HEK293 (cell line): ENCODE data around the gene AP1B1.
A peak's percentile ranks its signal among the peaks of the same experiment; 100 is the strongest.
"Not testable (repeated sequence)": the region's sequence is repeated elsewhere in the genome, so short reads cannot be mapped to it uniquely, and the experiment has no call there.

Source experiments
- CTCF ChIA-PET: fragments of 350-600 bp; formaldehyde crosslinking; extraction: SDS; loops from one replicate; lab custom pipeline; 2021; ENCODE audit warnings: antibody characterized with exemption; lab: Yijun Ruan, JAX
- POLR2A ChIA-PET: fragments of 300-600 bp; formaldehyde crosslinking; extraction: SDS; loops from one replicate; lab custom pipeline; 2020; ENCODE audit warnings: antibody characterized with exemption, inconsistent platforms; lab: Yijun Ruan, JAX
- H3K27ac ChIP-seq: fragments of 200-500 bp; sonication (Bioruptor generic); 2 replicates; pipeline ENCODE4 v1.5.1; 2014; ENCODE audit warnings: low read depth, low read length, control low read depth, inconsistent platforms; ENCODE audit errors: extremely low read depth
- H3K36me3 ChIP-seq, 2 experiments: fragments of 200-500 bp in 1 of 2; sonication (Bioruptor generic) in 1 of 2; 1 replicate in 1 of 2; 2 replicates in 1 of 2; pipeline ENCODE4 v1.5.1; 2014 to 2017; ENCODE audit warnings: inconsistent platforms in 2 of 2, low read length in 2 of 2; ENCODE audit not compliant: control insufficient read depth in 2 of 2, insufficient read depth in 1 of 2
- H3K4me1 ChIP-seq: fragments of 200-500 bp; sonication (Bioruptor generic); 2 replicates; pipeline ENCODE4 v1.5.1; 2014; ENCODE audit warnings: mild to moderate bottlenecking, low read length, inconsistent platforms; ENCODE audit not compliant: control insufficient read depth, insufficient read depth
- H3K4me3 ChIP-seq: 2 replicates; pipeline ENCODE4 v1.5.1; 2011; ENCODE audit warnings: low read depth, mild to moderate bottlenecking, control low read depth, low read length, moderate library complexity
- H3K9me3 ChIP-seq: fragments of 200-500 bp; sonication (Bioruptor generic); 2 replicates; pipeline ENCODE4 v1.5.1; 2014; ENCODE audit warnings: low read depth, low read length, inconsistent platforms; ENCODE audit not compliant: control insufficient read depth, insufficient read depth
- FEZF1 ChIP-seq: fragments of 450-650 bp; formaldehyde crosslinking; IDR thresholded peaks from 2 replicates; pipeline ENCODE4 v1.5.1; 2016; ENCODE audit warnings: missing biosample characterization, missing genetic modification characterization
- ZBTB8A ChIP-seq: fragments of 450-650 bp; formaldehyde crosslinking; IDR thresholded peaks from 2 replicates; pipeline ENCODE4 v1.5.1; 2016; ENCODE audit warnings: missing biosample characterization, missing genetic modification characterization
- ZEB2 ChIP-seq: fragments of 450-650 bp; formaldehyde crosslinking; IDR thresholded peaks from 2 replicates; pipeline ENCODE4 v1.5.1; 2016; ENCODE audit warnings: missing biosample characterization, missing genetic modification characterization
- ZNF24 ChIP-seq: fragments of 450-650 bp; formaldehyde crosslinking; IDR thresholded peaks from 2 replicates; pipeline ENCODE4 v1.5.1; 2016; ENCODE audit warnings: missing biosample characterization, missing genetic modification characterization
- ZNF280C ChIP-seq: fragments of 450-650 bp; formaldehyde crosslinking; IDR thresholded peaks from 2 replicates; pipeline ENCODE4 v1.5.1; 2016; ENCODE audit warnings: missing biosample characterization, missing genetic modification characterization
- ZNF623 ChIP-seq: fragments of 450-650 bp; formaldehyde crosslinking; IDR thresholded peaks from 2 replicates; pipeline ENCODE4 v1.5.1; 2016; ENCODE audit warnings: missing biosample characterization, missing genetic modification characterization
- ZNF654 ChIP-seq: fragments of 450-650 bp; formaldehyde crosslinking; IDR thresholded peaks from 2 replicates; pipeline ENCODE4 v1.5.1; 2016; ENCODE audit warnings: low read depth, missing biosample characterization, missing genetic modification characterization
- TF ChIP-seq, protein P1 (sequence below): fragments of 450-650 bp; formaldehyde crosslinking; IDR thresholded peaks from 2 replicates; pipeline ENCODE4 v1.5.1; 2016; ENCODE audit warnings: missing biosample characterization, missing genetic modification characterization
- TF ChIP-seq, protein P2 (sequence below): fragments of 450-650 bp; formaldehyde crosslinking; IDR thresholded peaks from 2 replicates; pipeline ENCODE4 v1.5.1; 2017; ENCODE audit warnings: missing biosample characterization, missing genetic modification characterization
- TF ChIP-seq, protein P3 (sequence below): fragments of 450-650 bp; formaldehyde crosslinking; IDR thresholded peaks from 2 replicates; pipeline ENCODE4 v1.5.1; 2016; ENCODE audit warnings: missing biosample characterization, missing genetic modification characterization, low read depth

The AP1B1 gene

DNA sequence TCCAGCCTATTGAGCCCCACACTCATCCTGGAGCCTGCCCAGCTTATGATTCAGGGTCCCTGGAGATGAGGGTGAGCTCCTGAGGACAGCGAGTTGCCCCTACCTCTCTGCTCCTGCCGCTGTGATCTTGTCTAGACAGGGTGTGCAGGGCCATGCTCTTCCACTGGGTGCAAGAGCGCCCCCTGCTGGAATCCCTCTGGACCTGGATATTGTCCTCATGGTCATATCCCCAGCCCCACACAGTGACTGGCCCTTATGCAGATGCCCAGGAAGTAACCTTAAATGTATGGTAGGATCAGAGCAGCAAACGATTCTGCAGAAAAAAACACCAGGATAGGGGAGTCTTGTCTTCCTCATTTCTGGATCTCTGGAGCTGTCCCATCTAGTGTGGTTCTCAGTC is 24.4 kb upstream of the AP1B1 start:
- H3K9me3 ChIP-seq, result not testable (repeated sequence)

DNA sequence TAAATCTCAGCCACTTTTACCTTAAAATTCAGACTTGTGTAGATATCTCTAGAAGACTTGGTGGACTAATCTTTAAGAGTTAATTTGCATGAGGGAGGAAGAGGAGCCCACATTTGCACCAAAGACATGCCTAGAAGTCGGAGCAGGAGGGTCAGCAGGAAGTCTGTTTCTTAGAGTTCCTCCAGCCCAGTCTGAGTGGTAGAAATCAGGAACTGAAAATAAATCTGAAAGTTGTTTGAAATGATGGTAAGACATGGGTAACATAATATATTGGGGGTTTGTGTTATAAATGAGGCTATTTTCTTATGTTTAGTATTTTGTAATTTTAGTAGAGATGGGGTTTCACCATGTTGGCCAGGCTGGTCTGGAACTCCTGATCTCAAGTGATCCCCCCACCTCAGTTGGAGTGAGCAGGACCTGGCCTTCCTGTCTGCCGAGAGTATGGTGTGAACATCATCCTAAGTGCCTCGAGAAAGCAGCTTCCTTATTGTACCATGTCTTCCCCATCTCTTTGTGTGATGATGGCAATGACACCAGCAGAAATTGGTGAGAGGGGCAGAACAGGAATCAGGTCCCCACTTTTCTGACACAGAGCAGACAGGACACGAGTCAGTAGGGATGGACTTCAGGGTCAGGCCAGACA is 23.3 kb upstream of the AP1B1 start:
- CTCF ChIA-PET, result interaction anchor here (0.6 to 1.6 kb wide), 7 partner anchors 10 to 22 kb away, joined by 3 to 8 read pairs (median 4); no protein-coding TSS in a partner anchor
- H3K27ac ChIP-seq, H3K9me3 ChIP-seq, POLR2A ChIA-PET, H3K36me3 ChIP-seq, H3K4me1 ChIP-seq, H3K4me3 ChIP-seq: not testable (repeated sequence)

More for the DNA sequence above, 24.4 kb upstream of the AP1B1 start:
- H3K4me3 ChIP-seq, H3K4me1 ChIP-seq, H3K27ac ChIP-seq, H3K36me3 ChIP-seq, POLR2A ChIA-PET: not testable (repeated sequence)
- CTCF ChIA-PET, result interaction anchor here (0.6 to 1.6 kb wide), 21 partner anchors 8 to 626 kb away, joined by 3 to 8 read pairs (median 3); partner anchors contain the start of gene AP1B1
- TF ChIP-seq ZNF654, result peak; percentile 31

DNA sequence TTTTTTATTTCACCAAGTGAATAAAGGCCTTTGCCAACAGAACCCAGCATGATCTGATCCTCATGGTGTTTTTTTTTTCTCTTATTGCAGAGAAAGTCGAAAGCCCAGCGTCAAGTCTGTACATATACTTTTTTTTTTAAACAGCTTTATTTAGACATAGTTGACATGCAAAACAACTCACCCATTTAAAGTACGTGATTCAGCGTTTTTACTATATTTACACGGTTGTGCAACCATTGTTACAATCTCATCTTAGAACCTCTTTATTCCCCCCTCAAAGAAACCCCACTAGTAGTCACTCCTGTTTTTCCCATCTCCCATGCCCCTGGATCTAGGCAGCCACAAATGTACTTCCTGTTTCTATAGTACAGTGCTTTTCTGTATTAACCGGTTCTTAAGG is 20.6 kb upstream of the AP1B1 start:
- TF ChIP-seq, protein P1, sequence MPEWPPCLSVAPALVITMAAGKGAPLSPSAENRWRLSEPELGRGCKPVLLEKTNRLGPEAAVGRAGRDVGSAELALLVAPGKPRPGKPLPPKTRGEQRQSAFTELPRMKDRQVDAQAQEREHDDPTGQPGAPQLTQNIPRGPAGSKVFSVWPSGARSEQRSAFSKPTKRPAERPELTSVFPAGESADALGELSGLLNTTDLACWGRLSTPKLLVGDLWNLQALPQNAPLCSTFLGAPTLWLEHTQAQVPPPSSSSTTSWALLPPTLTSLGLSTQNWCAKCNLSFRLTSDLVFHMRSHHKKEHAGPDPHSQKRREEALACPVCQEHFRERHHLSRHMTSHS (tag by site-specific recombination), result no peak
- TF ChIP-seq ZBTB8A (tag by site-specific recombination) (no peak), ZNF623 (no peak), ZNF280C (tag by site-specific recombination) (no peak), ZNF24 (tag by site-specific recombination) (no peak), FEZF1 (tag by site-specific recombination) (no peak), ZEB2 (tag by site-specific recombination) (no peak)
- TF ChIP-seq, protein P2, sequence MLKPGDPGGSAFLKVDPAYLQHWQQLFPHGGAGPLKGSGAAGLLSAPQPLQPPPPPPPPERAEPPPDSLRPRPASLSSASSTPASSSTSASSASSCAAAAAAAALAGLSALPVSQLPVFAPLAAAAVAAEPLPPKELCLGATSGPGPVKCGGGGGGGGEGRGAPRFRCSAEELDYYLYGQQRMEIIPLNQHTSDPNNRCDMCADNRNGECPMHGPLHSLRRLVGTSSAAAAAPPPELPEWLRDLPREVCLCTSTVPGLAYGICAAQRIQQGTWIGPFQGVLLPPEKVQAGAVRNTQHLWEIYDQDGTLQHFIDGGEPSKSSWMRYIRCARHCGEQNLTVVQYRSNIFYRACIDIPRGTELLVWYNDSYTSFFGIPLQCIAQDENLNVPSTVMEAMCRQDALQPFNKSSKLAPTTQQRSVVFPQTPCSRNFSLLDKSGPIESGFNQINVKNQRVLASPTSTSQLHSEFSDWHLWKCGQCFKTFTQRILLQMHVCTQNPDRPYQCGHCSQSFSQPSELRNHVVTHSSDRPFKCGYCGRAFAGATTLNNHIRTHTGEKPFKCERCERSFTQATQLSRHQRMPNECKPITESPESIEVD (tag by site-specific recombination), result no peak
- CTCF ChIA-PET, result interaction anchor here (0.6 to 1.2 kb wide), 3 partner anchors 13 to 92 kb away, joined by 3 to 4 read pairs (median 4); no protein-coding TSS in a partner anchor
- no peaks in the 10 kb centered on the region for H3K36me3 ChIP-seq

DNA sequence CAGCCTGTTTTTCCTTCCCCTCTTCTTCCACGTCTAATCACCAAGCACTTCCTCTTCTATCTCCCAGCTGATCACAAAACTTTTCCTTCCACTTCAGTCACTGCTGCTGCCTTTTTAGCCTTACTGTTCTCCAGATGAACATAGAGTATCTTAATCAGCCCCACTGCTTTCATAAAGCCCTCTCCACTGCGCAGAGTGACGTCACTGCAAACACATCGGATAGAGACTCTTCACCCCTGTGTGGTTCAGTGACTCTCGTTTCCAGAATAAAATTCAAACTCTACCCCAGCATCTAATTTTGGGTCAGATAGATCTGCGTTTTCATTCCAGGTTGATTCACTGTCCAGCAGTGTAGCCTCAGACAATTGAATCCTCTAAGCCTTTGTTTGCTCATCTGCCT is 13.2 kb upstream of the AP1B1 start:
- CTCF ChIA-PET, H3K4me1 ChIP-seq, H3K27ac ChIP-seq, H3K4me3 ChIP-seq, H3K36me3 ChIP-seq, POLR2A ChIA-PET, H3K9me3 ChIP-seq: not testable (repeated sequence)
- TF ChIP-seq, protein P3, sequence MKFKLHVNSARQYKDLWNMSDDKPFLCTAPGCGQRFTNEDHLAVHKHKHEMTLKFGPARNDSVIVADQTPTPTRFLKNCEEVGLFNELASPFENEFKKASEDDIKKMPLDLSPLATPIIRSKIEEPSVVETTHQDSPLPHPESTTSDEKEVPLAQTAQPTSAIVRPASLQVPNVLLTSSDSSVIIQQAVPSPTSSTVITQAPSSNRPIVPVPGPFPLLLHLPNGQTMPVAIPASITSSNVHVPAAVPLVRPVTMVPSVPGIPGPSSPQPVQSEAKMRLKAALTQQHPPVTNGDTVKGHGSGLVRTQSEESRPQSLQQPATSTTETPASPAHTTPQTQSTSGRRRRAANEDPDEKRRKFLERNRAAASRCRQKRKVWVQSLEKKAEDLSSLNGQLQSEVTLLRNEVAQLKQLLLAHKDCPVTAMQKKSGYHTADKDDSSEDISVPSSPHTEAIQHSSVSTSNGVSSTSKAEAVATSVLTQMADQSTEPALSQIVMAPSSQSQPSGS (tag by site-specific recombination), result 0 out of 2 replicates have a peak, but pooled peaks have one; percentile 4

More for the DNA sequence above, 20.6 kb upstream of the AP1B1 start:
- H3K4me3 ChIP-seq, result no peak overlapping the region
- H3K27ac ChIP-seq, result no peak overlapping the region
- H3K4me1 ChIP-seq, result no peaks in the 10 kb centered on the region
- POLR2A ChIA-PET, result interaction anchor here (0.6 kb wide), 1 partner anchor 9 kb away, joined by 8 read pairs; no protein-coding TSS in a partner anchor
- H3K9me3 ChIP-seq, result no peaks in the 10 kb centered on the region
